ENCODE results near the gene DOCK1.

Gene DOCK1

GRCh38 chr10:126977216-126977615 is 72.0 kb downstream of the DOCK1 start:
- TF ChIP-seq, protein P1, sequence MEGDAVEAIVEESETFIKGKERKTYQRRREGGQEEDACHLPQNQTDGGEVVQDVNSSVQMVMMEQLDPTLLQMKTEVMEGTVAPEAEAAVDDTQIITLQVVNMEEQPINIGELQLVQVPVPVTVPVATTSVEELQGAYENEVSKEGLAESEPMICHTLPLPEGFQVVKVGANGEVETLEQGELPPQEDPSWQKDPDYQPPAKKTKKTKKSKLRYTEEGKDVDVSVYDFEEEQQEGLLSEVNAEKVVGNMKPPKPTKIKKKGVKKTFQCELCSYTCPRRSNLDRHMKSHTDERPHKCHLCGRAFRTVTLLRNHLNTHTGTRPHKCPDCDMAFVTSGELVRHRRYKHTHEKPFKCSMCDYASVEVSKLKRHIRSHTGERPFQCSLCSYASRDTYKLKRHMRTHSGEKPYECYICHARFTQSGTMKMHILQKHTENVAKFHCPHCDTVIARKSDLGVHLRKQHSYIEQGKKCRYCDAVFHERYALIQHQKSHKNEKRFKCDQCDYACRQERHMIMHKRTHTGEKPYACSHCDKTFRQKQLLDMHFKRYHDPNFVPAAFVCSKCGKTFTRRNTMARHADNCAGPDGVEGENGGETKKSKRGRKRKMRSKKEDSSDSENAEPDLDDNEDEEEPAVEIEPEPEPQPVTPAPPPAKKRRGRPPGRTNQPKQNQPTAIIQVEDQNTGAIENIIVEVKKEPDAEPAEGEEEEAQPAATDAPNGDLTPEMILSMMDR (IDR thresholded peaks at IDR 0.05): no peak
- no peaks in the 10 kb centered on the region for H3K36me3 ChIP-seq (ENCODE audit: control insufficient read depth, insufficient read depth, low read length)
- no peaks in the 10 kb centered on the region for H3K27me3 ChIP-seq (ENCODE audit: control insufficient read depth, insufficient read depth, low read length)
- H3K79me2 ChIP-seq: no peaks in the 10 kb centered on the region
- H2AFZ ChIP-seq: no peak overlapping the region
- no peak overlapping the region for H3K27ac ChIP-seq
- no peak overlapping the region for H3K9ac ChIP-seq
- no peaks in the 10 kb centered on the region for H3K4me1 ChIP-seq
- H3K9me3 ChIP-seq (ENCODE audit: control insufficient read depth, low read length): no peaks in the 10 kb centered on the region
- H3K4me2 ChIP-seq (ENCODE audit: low read length): no peak overlapping the region
- no peak overlapping the region for H3K4me3 ChIP-seq (ENCODE audit: low read depth, low read length)

- TF ChIP-seq, protein P1 (IDR thresholded peaks at IDR 0.05): no peak
- H3K9ac ChIP-seq: no peak overlapping the region
- H3K4me2 ChIP-seq (ENCODE audit: low read length): no peak overlapping the region
- no peaks in the 10 kb centered on the region for H3K27me3 ChIP-seq (ENCODE audit: control insufficient read depth, insufficient read depth, low read length)
- H3K4me3 ChIP-seq (ENCODE audit: low read depth, low read length): no peak overlapping the region
- H2AFZ ChIP-seq: no peak overlapping the region
- no peaks in the 10 kb centered on the region for H3K9me3 ChIP-seq (ENCODE audit: control insufficient read depth, low read length)
- no peaks in the 10 kb centered on the region for H3K79me2 ChIP-seq
- no peak overlapping the region for H3K27ac ChIP-seq
- no peaks in the 10 kb centered on the region for H3K4me1 ChIP-seq
- no peaks in the 10 kb centered on the region for H3K36me3 ChIP-seq (ENCODE audit: control insufficient read depth, insufficient read depth, low read length)
Observed at GRCh38 chr10:126979311-126979710, 74.1 kb downstream of the DOCK1 start.

DNA sequence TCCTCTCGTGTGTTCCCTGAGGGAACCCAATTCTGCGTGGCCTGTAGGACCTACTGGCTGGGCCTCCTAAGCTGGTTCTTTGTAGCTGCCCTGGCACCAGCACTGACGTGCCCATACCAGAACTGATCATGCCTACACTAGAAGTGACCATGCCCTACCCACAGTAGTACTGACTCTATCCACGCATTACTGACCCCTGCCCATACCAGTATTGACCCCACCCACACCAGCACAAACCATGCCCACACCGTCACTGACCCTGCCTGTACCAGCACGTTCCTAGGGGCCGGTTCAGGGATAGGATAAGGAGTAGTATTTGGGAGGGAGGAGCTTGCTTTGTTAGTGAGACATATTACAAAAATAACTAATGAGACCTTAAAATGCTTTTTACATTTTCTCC is 88.0 kb downstream of the DOCK1 start:
- H3K27ac ChIP-seq: no peak overlapping the region
- TF ChIP-seq, protein P1 (IDR thresholded peaks at IDR 0.05): no peak
- H3K9ac ChIP-seq: no peak overlapping the region
- H3K9me3 ChIP-seq (ENCODE audit: control insufficient read depth, low read length): no peaks in the 10 kb centered on the region
- H3K27me3 ChIP-seq (ENCODE audit: control insufficient read depth, insufficient read depth, low read length): no peaks in the 10 kb centered on the region
- no peak overlapping the region for H3K4me3 ChIP-seq (ENCODE audit: low read depth, low read length)
- H3K4me1 ChIP-seq: no peaks in the 10 kb centered on the region
- no peak overlapping the region for H3K4me2 ChIP-seq (ENCODE audit: low read length)
- no peak overlapping the region for H2AFZ ChIP-seq
- no peaks in the 10 kb centered on the region for H3K79me2 ChIP-seq
- no peaks in the 10 kb centered on the region for H3K36me3 ChIP-seq (ENCODE audit: control insufficient read depth, insufficient read depth, low read length)

DNA sequence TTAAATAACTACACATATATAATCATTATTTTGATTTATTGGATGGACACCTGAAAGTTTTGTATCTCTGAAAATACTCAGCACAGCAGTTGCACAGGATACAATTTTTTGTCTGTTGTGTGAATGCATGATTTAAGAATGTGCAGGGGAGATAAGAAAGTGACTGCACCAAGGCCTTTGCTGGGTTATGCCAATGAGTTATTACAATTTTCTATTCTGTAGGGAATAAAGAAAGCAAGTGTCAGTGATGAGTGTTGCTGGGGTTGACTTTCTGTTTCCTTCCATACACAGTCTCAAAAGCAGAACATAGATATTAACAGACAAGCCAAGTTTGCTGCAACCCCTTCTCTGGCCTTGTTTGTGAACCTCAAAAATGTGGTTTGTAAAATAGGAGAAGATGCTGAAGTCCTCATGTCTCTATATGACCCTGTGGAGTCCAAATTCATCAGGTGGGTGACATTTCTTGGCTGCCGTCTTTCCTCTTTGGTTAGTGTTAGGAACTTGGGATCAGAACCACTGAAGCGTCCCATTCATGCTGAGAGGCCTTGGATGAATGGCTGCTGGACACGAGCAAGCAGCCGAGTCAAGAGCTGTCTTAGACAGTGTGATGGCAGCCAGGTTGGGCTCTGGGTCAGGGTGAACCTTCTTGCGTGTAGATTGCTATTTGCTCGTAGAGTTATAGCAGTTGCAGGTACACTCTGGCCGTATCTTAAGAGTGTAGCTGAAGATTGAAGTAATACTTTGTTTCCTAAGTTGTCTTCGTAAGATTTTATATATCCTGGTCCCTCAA is 92.8 kb downstream of the DOCK1 start:
- H2AFZ ChIP-seq: no peak overlapping the region
- no peak overlapping the region for H3K27ac ChIP-seq
- no peaks in the 10 kb centered on the region for H3K27me3 ChIP-seq (ENCODE audit: control insufficient read depth, insufficient read depth, low read length)
- H3K4me3 ChIP-seq (ENCODE audit: low read depth, low read length): no peak overlapping the region
- H3K9ac ChIP-seq: no peak overlapping the region
- H3K79me2 ChIP-seq: no peaks in the 10 kb centered on the region
- H3K4me2 ChIP-seq (ENCODE audit: low read length): no peak overlapping the region
- no peaks in the 10 kb centered on the region for H3K9me3 ChIP-seq (ENCODE audit: control insufficient read depth, low read length)
- TF ChIP-seq, protein P1 (IDR thresholded peaks at IDR 0.05): no peak
- no peaks in the 10 kb centered on the region for H3K36me3 ChIP-seq (ENCODE audit: control insufficient read depth, insufficient read depth, low read length)
- H3K4me1 ChIP-seq: no peaks in the 10 kb centered on the region

- Histone ChIP-seq H3K9ac (no peak overlapping the region), H3K4me1 (no peaks in the 10 kb centered on the region), H3K4me3 (ENCODE audit: low read depth, low read length) (no peak overlapping the region), H3K27ac (no peak overlapping the region), H3K27me3 (ENCODE audit: control insufficient read depth, insufficient read depth, low read length) (no peaks in the 10 kb centered on the region), H3K4me2 (ENCODE audit: low read length) (no peak overlapping the region), H3K36me3 (ENCODE audit: control insufficient read depth, insufficient read depth, low read length) (no peaks in the 10 kb centered on the region), H2AFZ (no peak overlapping the region), H3K79me2 (no peaks in the 10 kb centered on the region), H3K9me3 (ENCODE audit: control insufficient read depth, low read length) (no peaks in the 10 kb centered on the region)
- TF ChIP-seq, protein P1 (IDR thresholded peaks at IDR 0.05): no peak
Observed at GRCh38 chr10:127000598-127000997, 95.4 kb downstream of the DOCK1 start.

All from parathyroid adenoma (tissue), 2 donors.